Right atrium auricular region (tissue), 2 donors: Measurements from ENCODE around the gene ERC2. TPM values are rescaled to one million over a fixed set of nuclear protein-coding genes. Genes with fewer than 3 reads are reported as not detected.

Experiments
- DNase-seq: peaks from one replicate; pipeline ENCODE4 v3.0.0-alpha.2; 2019; ENCODE audit warnings: low spot score
- H3K27ac ChIP-seq, 2 donors: fragments of 200-600 bp; sonication (generic); 1 replicate in 1 of 2; 2 replicates in 1 of 2; pipeline ENCODE4 v1.5.1; 2016 to 2019
- H3K27me3 ChIP-seq, 2 donors: fragments of 200-600 bp; sonication (generic); one replicate each; pipeline versions ENCODE4 v1.5.1 to v1.6.0; 2017 to 2019
- H3K36me3 ChIP-seq: fragments of 200-600 bp; sonication (generic); one replicate; pipeline ENCODE4 v1.5.1; 2016
- H3K4me1 ChIP-seq, 2 donors: fragments of 200-600 bp; sonication (generic); one replicate each; pipeline versions ENCODE4 v1.5.1 to v1.6.0; 2017 to 2019
- H3K4me3 ChIP-seq, 2 donors: fragments of 200-600 bp; sonication (generic); 1 replicate in 1 of 2; 2 replicates in 1 of 2; pipeline ENCODE4 v1.5.1; 2017 to 2019; ENCODE audit warnings: mild to moderate bottlenecking in 1 of 2, moderate library complexity in 1 of 2
- H3K9me3 ChIP-seq, 2 donors: fragments of 200-600 bp; sonication (generic); one replicate each; pipeline ENCODE4 v1.5.1; 2019
- total RNA-seq, 2 donors: library from RNA; depleted of rRNA; stranded (reverse); fragments of >200 nt; gene quantifications; one replicate each; pipeline ENCODE4 v1.1.0, GENCODE V29; 2016
- TF ChIP-seq, protein P1 (sequence below), 2 donors: fragments of 200-600 bp; sonication (generic); IDR thresholded peaks; one replicate each; pipeline ENCODE4 v1.5.1; 2019; ENCODE audit warnings: antibody characterized with exemption in 2 of 2

The ERC2 gene
- total RNA-seq, 2 donors from 2014 or later: 2.9 to 4.0 TPM

DNA sequence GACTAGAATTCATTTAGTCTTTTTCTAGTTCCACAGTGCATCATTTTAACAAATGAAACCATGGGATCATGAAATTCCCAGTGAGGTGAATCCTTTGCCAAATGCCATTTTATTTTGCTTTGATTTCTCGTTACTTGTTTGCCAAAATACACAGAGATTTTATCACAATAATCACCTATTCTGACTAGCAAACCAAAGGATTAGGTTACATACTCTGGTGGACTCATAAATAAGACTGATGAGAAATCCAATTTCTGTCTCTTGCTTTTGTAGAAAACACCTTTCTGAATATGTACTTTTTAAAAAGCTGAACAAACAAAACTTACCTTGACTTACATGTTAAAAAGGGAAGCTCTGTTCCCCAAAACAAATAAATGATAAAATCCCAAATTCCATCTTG, 12.2 kb downstream of the ERC2 start:
- DNase-seq: no peak
- Histone ChIP-seq H3K4me3 (no peak overlapping the region), H3K27ac (no peak overlapping the region), H3K36me3 (no peaks in the 10 kb centered on the region), H3K9me3 (no peaks in the 10 kb centered on the region), H3K4me1 (no peaks in the 10 kb centered on the region), H3K27me3 (no peaks in the 10 kb centered on the region)
- TF ChIP-seq, protein P1, sequence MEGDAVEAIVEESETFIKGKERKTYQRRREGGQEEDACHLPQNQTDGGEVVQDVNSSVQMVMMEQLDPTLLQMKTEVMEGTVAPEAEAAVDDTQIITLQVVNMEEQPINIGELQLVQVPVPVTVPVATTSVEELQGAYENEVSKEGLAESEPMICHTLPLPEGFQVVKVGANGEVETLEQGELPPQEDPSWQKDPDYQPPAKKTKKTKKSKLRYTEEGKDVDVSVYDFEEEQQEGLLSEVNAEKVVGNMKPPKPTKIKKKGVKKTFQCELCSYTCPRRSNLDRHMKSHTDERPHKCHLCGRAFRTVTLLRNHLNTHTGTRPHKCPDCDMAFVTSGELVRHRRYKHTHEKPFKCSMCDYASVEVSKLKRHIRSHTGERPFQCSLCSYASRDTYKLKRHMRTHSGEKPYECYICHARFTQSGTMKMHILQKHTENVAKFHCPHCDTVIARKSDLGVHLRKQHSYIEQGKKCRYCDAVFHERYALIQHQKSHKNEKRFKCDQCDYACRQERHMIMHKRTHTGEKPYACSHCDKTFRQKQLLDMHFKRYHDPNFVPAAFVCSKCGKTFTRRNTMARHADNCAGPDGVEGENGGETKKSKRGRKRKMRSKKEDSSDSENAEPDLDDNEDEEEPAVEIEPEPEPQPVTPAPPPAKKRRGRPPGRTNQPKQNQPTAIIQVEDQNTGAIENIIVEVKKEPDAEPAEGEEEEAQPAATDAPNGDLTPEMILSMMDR (IDR thresholded peaks at IDR 0.05): no peak

DNA sequence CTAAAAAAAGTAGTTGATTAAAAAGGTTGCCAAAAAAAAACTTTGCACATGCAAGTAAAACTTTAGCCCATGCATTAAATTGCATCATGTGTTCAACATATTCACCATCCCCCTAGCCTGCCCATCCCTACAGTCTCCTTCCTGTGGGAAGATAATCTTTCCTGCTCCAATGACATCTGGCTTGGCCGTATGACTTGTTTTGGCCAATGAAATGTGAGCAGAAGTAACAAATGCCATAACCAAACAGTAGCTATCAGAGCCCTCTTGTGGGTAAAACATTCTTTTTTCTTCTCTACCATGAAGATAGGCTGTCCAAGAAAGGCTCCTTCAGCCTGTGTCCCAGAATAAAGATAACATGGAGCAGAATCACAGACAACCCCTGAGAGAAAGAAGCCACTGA, 15.3 kb downstream of the ERC2 start:
- Histone ChIP-seq H3K27me3 (no peaks in the 10 kb centered on the region), H3K36me3 (no peaks in the 10 kb centered on the region), H3K4me3 (no peak overlapping the region), H3K4me1 (no peaks in the 10 kb centered on the region), H3K27ac (no peak overlapping the region), H3K9me3 (no peaks in the 10 kb centered on the region)
- TF ChIP-seq, protein P1 (IDR thresholded peaks at IDR 0.05): no peak
- no peak for DNase-seq

DNA sequence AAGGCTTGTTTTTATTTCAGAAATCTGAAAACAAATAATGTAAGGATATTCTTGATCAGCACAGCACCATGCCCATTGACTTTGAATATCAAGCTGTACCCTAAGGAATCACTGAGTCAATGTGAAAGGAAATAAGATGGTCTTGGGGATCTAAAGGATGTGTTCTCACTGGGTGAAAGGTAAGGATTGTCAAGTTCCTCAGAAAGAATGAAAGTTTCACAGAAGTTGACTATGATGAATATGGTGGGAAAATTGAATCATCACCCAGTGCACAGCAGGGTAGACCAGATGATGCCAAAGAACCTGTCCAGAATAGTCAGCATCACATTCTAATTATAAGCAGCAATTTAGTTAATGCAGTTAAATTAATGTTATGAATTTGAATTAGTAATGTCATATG, 16.2 kb downstream of the ERC2 start:
- Histone ChIP-seq H3K9me3 (no peaks in the 10 kb centered on the region), H3K27ac (no peak overlapping the region), H3K36me3 (no peaks in the 10 kb centered on the region), H3K4me3 (no peak overlapping the region), H3K27me3 (no peaks in the 10 kb centered on the region), H3K4me1 (no peaks in the 10 kb centered on the region)
- DNase-seq: no peak
- TF ChIP-seq, protein P1 (IDR thresholded peaks at IDR 0.05): no peak

DNA sequence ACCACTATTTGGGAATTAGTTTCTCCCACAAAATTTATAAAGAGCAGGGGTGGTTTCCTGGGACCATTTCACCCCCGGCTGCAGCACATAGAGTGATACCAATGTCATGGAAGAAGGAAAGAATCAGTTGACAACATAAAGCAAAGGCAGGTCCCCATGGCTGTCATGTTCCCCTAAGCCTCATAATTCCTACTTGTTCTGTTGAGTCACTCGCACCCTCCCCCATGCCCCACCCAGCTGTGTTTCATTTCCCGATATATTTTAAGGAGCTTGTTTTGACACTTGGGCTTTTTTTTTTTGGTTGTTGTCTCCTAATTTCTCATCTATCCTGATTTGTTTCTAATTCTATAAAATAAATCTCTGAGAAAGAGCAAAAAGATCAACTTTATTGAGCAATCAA, 24.9 kb downstream of the ERC2 start:
- TF ChIP-seq, protein P1 (IDR thresholded peaks at IDR 0.05): no peak
- H3K27me3 ChIP-seq: no peaks in the 10 kb centered on the region

DNA sequence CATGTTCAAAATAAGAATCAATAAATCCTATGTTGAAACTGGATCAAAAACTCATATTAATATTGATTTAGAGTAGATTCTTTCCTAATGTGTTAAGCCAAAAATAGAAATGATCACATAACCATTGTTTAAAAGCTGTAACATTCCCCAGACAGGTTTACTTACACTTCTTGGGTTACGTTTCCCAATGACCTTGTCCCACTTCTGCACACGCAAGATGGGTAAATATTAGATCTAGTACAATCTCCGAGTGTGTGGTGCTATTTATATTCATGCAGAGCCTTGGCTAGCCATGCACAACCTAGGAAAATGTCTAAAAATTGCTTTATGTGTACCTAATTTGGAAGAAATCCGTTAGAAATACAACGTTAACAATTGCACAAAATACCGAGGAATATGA, 39.6 kb downstream of the ERC2 start:
- TF ChIP-seq, protein P1 (IDR thresholded peaks at IDR 0.05): no peak
- DNase-seq: no peak
- no peak overlapping the region for H3K27ac ChIP-seq
- no peaks in the 10 kb centered on the region for H3K27me3 ChIP-seq
- no peak overlapping the region for H3K4me3 ChIP-seq
- no peaks in the 10 kb centered on the region for H3K36me3 ChIP-seq
- peaks cover 0 to 6% of the 10 kb centered on the region in 2 donors for H3K9me3 ChIP-seq
- H3K4me1 ChIP-seq: no peaks in the 10 kb centered on the region

More for the DNA sequence above, 24.9 kb downstream of the ERC2 start:
- no peak overlapping the region for H3K4me3 ChIP-seq
- no peaks in the 10 kb centered on the region for H3K4me1 ChIP-seq
- no peaks in the 10 kb centered on the region for H3K36me3 ChIP-seq
- no peak for DNase-seq
- H3K9me3 ChIP-seq: no peaks in the 10 kb centered on the region
- H3K27ac ChIP-seq: no peak overlapping the region

DNA sequence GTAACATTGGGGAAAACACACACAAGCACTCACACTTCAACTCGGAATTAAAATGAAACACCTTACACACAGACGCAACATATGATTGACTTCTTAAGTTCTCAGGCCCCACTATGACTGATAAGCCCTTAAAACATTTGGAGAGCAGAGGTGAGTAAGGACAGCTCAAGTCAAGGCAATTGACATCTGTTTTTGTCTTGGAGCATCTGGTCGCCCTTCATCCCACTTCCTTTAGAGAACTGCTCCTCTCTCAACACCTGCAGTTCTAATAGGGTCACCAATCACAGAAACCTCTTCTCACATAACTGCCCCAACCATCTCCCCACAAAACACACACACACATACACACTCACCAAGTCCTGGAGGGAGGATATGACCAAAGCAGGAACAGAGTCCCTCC, 43.4 kb downstream of the ERC2 start:
- no peak for DNase-seq
- Histone ChIP-seq H3K27me3 (no peaks in the 10 kb centered on the region), H3K9me3 (no peaks in the 10 kb centered on the region), H3K27ac (no peak overlapping the region), H3K36me3 (no peaks in the 10 kb centered on the region), H3K4me1 (no peaks in the 10 kb centered on the region), H3K4me3 (no peak overlapping the region)
- TF ChIP-seq, protein P1 (IDR thresholded peaks at IDR 0.05): no peak
